Measurements from ENCODE around the gene PDIA5.
A peak's percentile ranks its signal among the peaks of the same experiment; 100 is the strongest.

The PDIA5 gene

DNA sequence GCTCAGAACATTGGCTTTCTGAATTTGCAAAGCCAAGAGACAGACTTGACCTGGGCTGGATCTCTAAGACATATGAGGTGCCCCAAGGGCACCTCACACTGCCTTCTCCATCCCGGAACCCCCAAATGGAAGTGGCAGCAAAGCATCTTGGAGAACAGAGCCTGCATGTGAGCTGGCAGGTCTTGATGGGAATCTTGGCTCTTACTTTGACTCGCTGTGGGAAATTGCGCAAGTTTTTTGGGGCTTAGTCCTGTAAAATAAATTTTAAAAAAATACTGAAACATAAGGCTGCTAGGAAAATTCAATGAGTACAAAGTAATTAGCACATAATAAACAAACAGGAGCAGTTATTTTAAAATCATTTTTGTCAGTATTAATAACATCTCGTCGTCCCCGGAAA, 121.2 kb downstream of the PDIA5 start:
- no peak for DNase-seq

GRCh38 chr3:123193448-123194101, 126.8 kb downstream of the PDIA5 start:
- DNase-seq = no peak

GRCh38 chr3:123194552-123194951, 127.7 kb downstream of the PDIA5 start:
- no peak for DNase-seq

DNA sequence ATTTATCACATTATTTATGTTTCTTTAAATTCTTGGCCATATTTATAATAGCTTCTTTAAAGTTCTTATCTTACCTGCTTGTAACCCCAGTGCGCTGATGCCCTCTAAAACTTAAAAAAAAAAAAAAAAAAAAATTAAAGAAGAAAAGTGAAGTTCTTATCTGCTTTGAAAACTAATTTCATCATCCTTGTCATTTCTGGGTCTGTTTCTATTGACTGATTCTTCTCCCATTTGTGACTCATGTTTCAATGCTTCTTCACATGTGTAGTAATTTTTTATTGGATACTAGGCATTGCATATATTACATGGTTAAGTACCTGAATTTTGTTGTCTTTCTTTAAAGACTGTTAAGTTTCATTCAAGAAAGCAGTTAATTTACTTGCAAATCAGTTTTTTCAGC, 131.5 kb downstream of the PDIA5 start:
- DNase-seq = no peak

GRCh38 chr3:123201223-123201556, 134.4 kb downstream of the PDIA5 start:
- DNase-seq = no peak

GRCh38 chr3:123201557-123202427, 135.0 kb downstream of the PDIA5 start, which contains the start of gene SEC22A:
Gene SEC22A (plus strand): TSS chr3:123201943. CDS start chr3:123209218, 7,275 bp downstream.
- peak; percentile 98 for DNase-seq

DNA sequence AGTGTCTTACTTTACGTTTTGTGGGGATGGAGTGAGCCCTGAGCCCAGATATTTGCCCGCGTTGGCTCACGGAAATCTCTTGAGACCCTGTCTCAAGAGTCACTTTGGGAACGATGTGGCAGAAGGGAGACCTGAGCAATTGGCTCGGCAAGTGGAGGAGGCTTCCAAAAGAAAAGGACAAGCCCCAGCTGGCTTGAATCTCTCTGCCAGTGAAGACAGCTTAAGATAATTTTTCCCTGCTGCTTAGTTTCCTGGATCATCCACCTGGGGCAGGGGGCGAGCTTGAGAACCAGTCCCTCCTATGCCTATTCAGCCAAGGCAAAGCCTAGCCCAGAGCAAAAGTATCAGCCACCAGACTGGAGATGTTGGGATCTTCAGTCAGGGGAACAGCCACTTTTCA, 135.6 kb downstream of the PDIA5 start:
- no peak for DNase-seq
